Activated naive CD8-positive, alpha-beta T cell (primary cell): Measurements from ENCODE around the gene NAP1L4.
A peak's percentile ranks its signal among the peaks of the same experiment; 100 is the strongest.

Experiments used
- H3K27ac Mint-ChIP-seq: one replicate; pipeline ENCODE4 v1.8.0; 2021; ENCODE audit warnings: mixed read lengths
- H3K27me3 Mint-ChIP-seq: one replicate; pipeline ENCODE4 v1.8.0; 2021; ENCODE audit warnings: mixed read lengths
- H3K36me3 Mint-ChIP-seq: one replicate; pipeline ENCODE4 v1.8.0; 2021; ENCODE audit warnings: mixed read lengths
- H3K4me1 Mint-ChIP-seq: one replicate; pipeline ENCODE4 v1.8.0; 2021; ENCODE audit warnings: low read depth, mixed read lengths
- H3K4me3 Mint-ChIP-seq: one replicate; pipeline ENCODE4 v1.8.0; 2021; ENCODE audit warnings: mild to moderate bottlenecking, mixed read lengths
- H3K9me3 Mint-ChIP-seq: one replicate; pipeline ENCODE4 v1.8.0; 2021; ENCODE audit warnings: low read depth, mixed read lengths

The NAP1L4 gene

GRCh38 chr11:3003396-3004231, 11.5 kb upstream of the NAP1L4 start:
- H3K9me3 Mint-ChIP-seq: no peaks in the 10 kb centered on the region
- H3K36me3 Mint-ChIP-seq: peaks cover 3% of the 10 kb centered on the region
- H3K27me3 Mint-ChIP-seq: no peaks in the 10 kb centered on the region
- H3K4me3 Mint-ChIP-seq: peak overlapping the region; percentile 32
- peaks cover 50% of the 10 kb centered on the region for H3K4me1 Mint-ChIP-seq
- no peak overlapping the region for H3K27ac Mint-ChIP-seq

- H3K27ac Mint-ChIP-seq: peak overlapping the region; percentile 58
- H3K36me3 Mint-ChIP-seq: peaks cover 3% of the 10 kb centered on the region
- H3K4me3 Mint-ChIP-seq: no peak overlapping the region
- no peaks in the 10 kb centered on the region for H3K9me3 Mint-ChIP-seq
- peaks cover 43% of the 10 kb centered on the region for H3K4me1 Mint-ChIP-seq
- no peaks in the 10 kb centered on the region for H3K27me3 Mint-ChIP-seq
Observed at GRCh38 chr11:3002871-3003270, 10.7 kb upstream of the NAP1L4 start.

GRCh38 chr11:3002351-3002861, 10.3 kb upstream of the NAP1L4 start:
- H3K27me3 Mint-ChIP-seq: no peaks in the 10 kb centered on the region
- no peak overlapping the region for H3K4me3 Mint-ChIP-seq
- peak overlapping the region; percentile 58 for H3K27ac Mint-ChIP-seq
- H3K9me3 Mint-ChIP-seq: no peaks in the 10 kb centered on the region
- peaks cover 3% of the 10 kb centered on the region for H3K36me3 Mint-ChIP-seq
- peaks cover 38% of the 10 kb centered on the region for H3K4me1 Mint-ChIP-seq

GRCh38 chr11:3001496-3001895, 9.4 kb upstream of the NAP1L4 start:
- Mint-ChIP-seq H3K4me3 (no peak overlapping the region), H3K36me3 (peaks cover 3% of the 10 kb centered on the region), H3K9me3 (no peaks in the 10 kb centered on the region), H3K4me1 (peaks cover 31% of the 10 kb centered on the region), H3K27ac (no peak overlapping the region), H3K27me3 (no peaks in the 10 kb centered on the region)

- Mint-ChIP-seq H3K4me3 (no peak overlapping the region), H3K36me3 (peaks cover 3% of the 10 kb centered on the region), H3K4me1 (peaks cover 22% of the 10 kb centered on the region), H3K27ac (no peak overlapping the region), H3K27me3 (no peaks in the 10 kb centered on the region), H3K9me3 (no peaks in the 10 kb centered on the region)
Observed at GRCh38 chr11:3000032-3000961, 8.2 kb upstream of the NAP1L4 start.

GRCh38 chr11:2999464-2999998, 7.4 kb upstream of the NAP1L4 start:
- no peaks in the 10 kb centered on the region for H3K27me3 Mint-ChIP-seq
- H3K9me3 Mint-ChIP-seq: no peaks in the 10 kb centered on the region
- no peak overlapping the region for H3K4me3 Mint-ChIP-seq
- no peak overlapping the region for H3K27ac Mint-ChIP-seq
- H3K4me1 Mint-ChIP-seq: peaks cover 19% of the 10 kb centered on the region
- peaks cover 3% of the 10 kb centered on the region for H3K36me3 Mint-ChIP-seq

- Mint-ChIP-seq H3K36me3 (peaks cover 3% of the 10 kb centered on the region), H3K27ac (no peak overlapping the region), H3K4me3 (no peak overlapping the region), H3K9me3 (no peaks in the 10 kb centered on the region), H3K4me1 (peaks cover 11% of the 10 kb centered on the region), H3K27me3 (no peaks in the 10 kb centered on the region)
Observed at GRCh38 chr11:2998073-2998850, 6.1 kb upstream of the NAP1L4 start.

GRCh38 chr11:2997406-2997805, 5.3 kb upstream of the NAP1L4 start:
- peaks cover 3% of the 10 kb centered on the region for H3K36me3 Mint-ChIP-seq
- no peaks in the 10 kb centered on the region for H3K27me3 Mint-ChIP-seq
- H3K9me3 Mint-ChIP-seq: no peaks in the 10 kb centered on the region
- peaks cover 5% of the 10 kb centered on the region for H3K4me1 Mint-ChIP-seq
- no peak overlapping the region for H3K4me3 Mint-ChIP-seq
- H3K27ac Mint-ChIP-seq: no peak overlapping the region

- H3K27me3 Mint-ChIP-seq: no peaks in the 10 kb centered on the region
- no peaks in the 10 kb centered on the region for H3K9me3 Mint-ChIP-seq
- H3K4me3 Mint-ChIP-seq: no peak overlapping the region
- H3K36me3 Mint-ChIP-seq: peaks cover 3% of the 10 kb centered on the region
- peaks cover 5% of the 10 kb centered on the region for H3K4me1 Mint-ChIP-seq
- H3K27ac Mint-ChIP-seq: no peak overlapping the region
Observed at GRCh38 chr11:2996976-2997375, 4.8 kb upstream of the NAP1L4 start.

GRCh38 chr11:2995893-2996554, 3.9 kb upstream of the NAP1L4 start:
- H3K4me1 Mint-ChIP-seq: peaks cover 3% of the 10 kb centered on the region
- H3K36me3 Mint-ChIP-seq: no peaks in the 10 kb centered on the region
- no peak overlapping the region for H3K27ac Mint-ChIP-seq
- H3K4me3 Mint-ChIP-seq: no peak overlapping the region
- no peaks in the 10 kb centered on the region for H3K27me3 Mint-ChIP-seq
- no peaks in the 10 kb centered on the region for H3K9me3 Mint-ChIP-seq

GRCh38 chr11:2995031-2995561, 3.0 kb upstream of the NAP1L4 start:
- H3K4me1 Mint-ChIP-seq: peaks cover 7% of the 10 kb centered on the region
- no peak overlapping the region for H3K27ac Mint-ChIP-seq
- no peak overlapping the region for H3K4me3 Mint-ChIP-seq
- no peaks in the 10 kb centered on the region for H3K27me3 Mint-ChIP-seq
- H3K36me3 Mint-ChIP-seq: peaks cover 2% of the 10 kb centered on the region
- H3K9me3 Mint-ChIP-seq: no peaks in the 10 kb centered on the region

GRCh38 chr11:2994336-2994730, 2.2 kb upstream of the NAP1L4 start:
- Mint-ChIP-seq H3K4me1 (peaks cover 11% of the 10 kb centered on the region), H3K36me3 (peaks cover 2% of the 10 kb centered on the region), H3K4me3 (peak overlapping the region; percentile 46), H3K27ac (peak overlapping the region; percentile 54), H3K27me3 (no peaks in the 10 kb centered on the region), H3K9me3 (no peaks in the 10 kb centered on the region)

GRCh38 chr11:2992997-2993325, 832 bp upstream of the NAP1L4 start:
- Mint-ChIP-seq H3K27me3 (no peaks in the 10 kb centered on the region), H3K4me1 (peaks cover 24% of the 10 kb centered on the region), H3K27ac (peak overlapping the region; percentile 98), H3K9me3 (no peaks in the 10 kb centered on the region), H3K4me3 (peak overlapping the region; percentile 96), H3K36me3 (peaks cover 6% of the 10 kb centered on the region)
